ENCODE results near the gene TRPC3.

DNA sequence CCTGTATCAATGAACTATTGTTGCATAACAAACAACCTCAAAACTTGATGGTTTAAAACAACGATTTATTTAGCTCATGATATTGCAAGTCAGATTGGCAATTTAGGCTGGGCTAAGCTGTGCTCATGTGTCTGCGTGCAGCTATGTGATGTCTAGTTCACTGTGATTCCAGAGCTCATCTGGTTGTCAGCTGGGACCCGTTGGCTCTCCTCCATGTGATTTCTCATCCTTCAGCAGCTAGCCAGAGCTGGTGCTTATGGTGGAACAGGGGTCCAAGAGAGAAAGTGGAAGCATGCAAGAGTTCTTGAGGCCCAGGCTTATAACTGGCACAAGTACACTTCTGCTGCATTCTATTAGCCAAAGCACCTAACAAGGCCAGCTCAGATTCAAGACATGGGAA is 28.8 kb upstream of the TRPC3 start:
- TF ChIP-seq, protein P1, sequence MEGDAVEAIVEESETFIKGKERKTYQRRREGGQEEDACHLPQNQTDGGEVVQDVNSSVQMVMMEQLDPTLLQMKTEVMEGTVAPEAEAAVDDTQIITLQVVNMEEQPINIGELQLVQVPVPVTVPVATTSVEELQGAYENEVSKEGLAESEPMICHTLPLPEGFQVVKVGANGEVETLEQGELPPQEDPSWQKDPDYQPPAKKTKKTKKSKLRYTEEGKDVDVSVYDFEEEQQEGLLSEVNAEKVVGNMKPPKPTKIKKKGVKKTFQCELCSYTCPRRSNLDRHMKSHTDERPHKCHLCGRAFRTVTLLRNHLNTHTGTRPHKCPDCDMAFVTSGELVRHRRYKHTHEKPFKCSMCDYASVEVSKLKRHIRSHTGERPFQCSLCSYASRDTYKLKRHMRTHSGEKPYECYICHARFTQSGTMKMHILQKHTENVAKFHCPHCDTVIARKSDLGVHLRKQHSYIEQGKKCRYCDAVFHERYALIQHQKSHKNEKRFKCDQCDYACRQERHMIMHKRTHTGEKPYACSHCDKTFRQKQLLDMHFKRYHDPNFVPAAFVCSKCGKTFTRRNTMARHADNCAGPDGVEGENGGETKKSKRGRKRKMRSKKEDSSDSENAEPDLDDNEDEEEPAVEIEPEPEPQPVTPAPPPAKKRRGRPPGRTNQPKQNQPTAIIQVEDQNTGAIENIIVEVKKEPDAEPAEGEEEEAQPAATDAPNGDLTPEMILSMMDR (IDR thresholded peaks at IDR 0.05 in 2 of 3, conservative IDR thresholded peaks at IDR 0.05 in 1 of 3; ENCODE audit: borderline replicate concordance in 1 of 3, insufficient read depth in 1 of 3, low read depth in 2 of 3, low read length in 2 of 3), result no peak
- TF ChIP-seq SP1 (IDR thresholded peaks at IDR 0.05; ENCODE audit: low read depth), result no peak
- TF ChIP-seq POLR2AphosphoS5 (IDR thresholded peaks at IDR 0.05; ENCODE audit: low read depth, low read length), result no peak
- no peak for TF ChIP-seq EZH2 (IDR thresholded peaks at IDR 0.05)
- TF ChIP-seq EZH2phosphoT487 (IDR thresholded peaks at IDR 0.05; ENCODE audit: borderline replicate concordance), result no peak

All from HCT116 (cell line).